ENCODE measurements around the gene RPLP2. TPM values are rescaled to one million over a fixed set of nuclear protein-coding genes. Genes with fewer than 3 reads are reported as not detected.

The RPLP2 gene
- total and polyA plus RNA-seq, 2 experiments from 2014 or later = 401 to 468 TPM

GRCh38 chr11:772429-773390 is 37.1 kb upstream of the RPLP2 start:
- peak; percentile 4 for DNase-seq (ENCODE audit: low spot score)
- Histone ChIP-seq H3K4me1 (ENCODE audit: insufficient read depth) (peaks cover 13% of the 10 kb centered on the region), H3K79me2 (peaks cover 49% of the 10 kb centered on the region), H2AFZ (no peak overlapping the region), H4K20me1 (ENCODE audit: insufficient read depth, poor library complexity, severe bottlenecking) (peaks cover 41% of the 10 kb centered on the region), H3K36me3 (replicated peaks; ENCODE audit: insufficient read depth, low read depth) (no peaks in the 10 kb centered on the region), H3K27ac (no peak overlapping the region), H3K9me2 (replicated peaks; ENCODE audit: insufficient read depth) (no peaks in the 10 kb centered on the region), H3K4me3 (no peak overlapping the region), H3K27me3 (no peaks in the 10 kb centered on the region), H3K4me2 (no peak overlapping the region), H3K9me3 (ENCODE audit: low read depth) (no peaks in the 10 kb centered on the region)
- TF ChIP-seq EZH2phosphoT487 (IDR thresholded peaks at IDR 0.05; ENCODE audit: low read depth, severe bottlenecking, unreplicated experiment) = no peak
- TF ChIP-seq CTCF (IDR thresholded peaks at IDR 0.05; ENCODE audit: poor library complexity) = no peak
- no peak for TF ChIP-seq EZH2 (IDR thresholded peaks at IDR 0.05; ENCODE audit: borderline replicate concordance)
- 97% methylated on average over 25 of the region's 34 CpGs for WGBS (ENCODE audit: low lambda C conversion rate, missing lambda C conversion rate)

- peak; percentile 2 for DNase-seq (ENCODE audit: low spot score)
Measured at GRCh38 chr11:773425-773824, 36.3 kb upstream of the RPLP2 start.

GRCh38 chr11:773830-774229 is 35.9 kb upstream of the RPLP2 start:
- H3K9me2 ChIP-seq (replicated peaks; ENCODE audit: insufficient read depth) = no peaks in the 10 kb centered on the region
- TF ChIP-seq EZH2phosphoT487 (IDR thresholded peaks at IDR 0.05; ENCODE audit: low read depth, severe bottlenecking, unreplicated experiment) (no peak), CTCF (IDR thresholded peaks at IDR 0.05; ENCODE audit: poor library complexity) (no peak)
- H3K27ac ChIP-seq = no peak overlapping the region
- H3K9me3 ChIP-seq (ENCODE audit: low read depth) = no peaks in the 10 kb centered on the region
- 98% methylated on average over 9 of the region's 9 CpGs for WGBS (ENCODE audit: low lambda C conversion rate, missing lambda C conversion rate)
- no peak overlapping the region for H3K4me3 ChIP-seq
- no peak overlapping the region for H2AFZ ChIP-seq
- peaks cover 41% of the 10 kb centered on the region for H4K20me1 ChIP-seq (ENCODE audit: insufficient read depth, poor library complexity, severe bottlenecking)
- DNase-seq (ENCODE audit: low spot score) = no peak
- H3K4me1 ChIP-seq (ENCODE audit: insufficient read depth) = peaks cover 21% of the 10 kb centered on the region
- no peaks in the 10 kb centered on the region for H3K36me3 ChIP-seq (replicated peaks; ENCODE audit: insufficient read depth, low read depth)
- H3K79me2 ChIP-seq = peaks cover 58% of the 10 kb centered on the region
- no peaks in the 10 kb centered on the region for H3K27me3 ChIP-seq
- H3K4me2 ChIP-seq = no peak overlapping the region

More at GRCh38 chr11:773425-773824, 36.3 kb upstream of the RPLP2 start:
- no peak overlapping the region for H2AFZ ChIP-seq
- peaks cover 56% of the 10 kb centered on the region for H3K79me2 ChIP-seq
- H3K4me1 ChIP-seq (ENCODE audit: insufficient read depth) = peaks cover 19% of the 10 kb centered on the region
- no peak overlapping the region for H3K27ac ChIP-seq
- H3K27me3 ChIP-seq = no peaks in the 10 kb centered on the region
- 98% methylated on average over 5 of the region's 5 CpGs for WGBS (ENCODE audit: low lambda C conversion rate, missing lambda C conversion rate)
- H4K20me1 ChIP-seq (ENCODE audit: insufficient read depth, poor library complexity, severe bottlenecking) = peaks cover 41% of the 10 kb centered on the region
- H3K9me3 ChIP-seq (ENCODE audit: low read depth) = no peaks in the 10 kb centered on the region
- H3K36me3 ChIP-seq (replicated peaks; ENCODE audit: insufficient read depth, low read depth) = no peaks in the 10 kb centered on the region
- no peak overlapping the region for H3K4me3 ChIP-seq
- no peaks in the 10 kb centered on the region for H3K9me2 ChIP-seq (replicated peaks; ENCODE audit: insufficient read depth)
- no peak overlapping the region for H3K4me2 ChIP-seq
- no peak for TF ChIP-seq CTCF (IDR thresholded peaks at IDR 0.05; ENCODE audit: poor library complexity)
